Subcutaneous adipose tissue (tissue), 4 donors: Measurements from ENCODE around the gene WWOX. TPM values are rescaled to one million over a fixed set of nuclear protein-coding genes. Genes with fewer than 3 reads are reported as not detected.

Experiments used
- total RNA-seq, 4 donors: library from RNA; depleted of rRNA; stranded (reverse); fragments of >200 nt; gene quantifications; one replicate each; pipeline ENCODE4 v1.1.0, GENCODE V29; 2016
- TF ChIP-seq, protein P1 (sequence below): fragments of 450-650 bp; IDR thresholded peaks from one replicate; pipeline ENCODE4 v1.5.1; 2016; ENCODE audit warnings: low read depth, mild to moderate bottlenecking, control low read depth, antibody characterized with exemption, moderate library complexity

Gene WWOX
- total RNA-seq, 4 donors from 2014 or later: 31.4 to 67.8 (median 46.0) TPM

DNA sequence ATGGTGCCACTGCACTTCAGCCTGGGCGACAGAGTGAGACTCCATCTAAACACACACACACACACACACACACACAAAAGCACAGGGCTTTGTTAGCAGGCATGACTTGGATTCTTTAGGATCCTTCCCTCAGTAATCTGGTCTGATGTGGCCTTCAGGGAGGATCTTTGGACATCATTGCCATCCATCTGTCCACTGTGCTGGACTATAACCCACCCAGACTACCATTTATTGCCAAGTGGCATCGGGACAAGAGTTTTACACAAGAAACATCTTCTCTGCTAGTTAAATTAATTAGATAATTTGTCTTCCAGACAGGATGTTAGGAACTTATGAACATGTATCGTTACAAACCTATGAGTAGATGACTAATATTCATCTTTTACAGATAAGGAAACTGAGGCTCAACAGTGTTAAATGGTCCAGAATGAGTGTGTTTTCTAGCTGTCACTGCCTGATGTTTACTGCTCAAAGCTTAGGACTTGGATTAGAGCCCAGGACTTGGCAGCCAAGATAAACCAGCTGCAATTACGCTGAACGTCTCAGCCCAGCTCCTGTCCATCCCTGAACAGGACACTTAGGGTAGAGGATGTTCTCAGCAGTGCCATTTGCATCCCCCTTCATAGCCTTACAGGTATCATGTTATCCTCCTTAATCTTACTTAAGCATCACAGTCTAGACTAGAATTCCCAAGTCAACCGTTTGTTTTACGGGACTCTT, 285.8 kb downstream of the WWOX start:
- TF ChIP-seq, protein P1, sequence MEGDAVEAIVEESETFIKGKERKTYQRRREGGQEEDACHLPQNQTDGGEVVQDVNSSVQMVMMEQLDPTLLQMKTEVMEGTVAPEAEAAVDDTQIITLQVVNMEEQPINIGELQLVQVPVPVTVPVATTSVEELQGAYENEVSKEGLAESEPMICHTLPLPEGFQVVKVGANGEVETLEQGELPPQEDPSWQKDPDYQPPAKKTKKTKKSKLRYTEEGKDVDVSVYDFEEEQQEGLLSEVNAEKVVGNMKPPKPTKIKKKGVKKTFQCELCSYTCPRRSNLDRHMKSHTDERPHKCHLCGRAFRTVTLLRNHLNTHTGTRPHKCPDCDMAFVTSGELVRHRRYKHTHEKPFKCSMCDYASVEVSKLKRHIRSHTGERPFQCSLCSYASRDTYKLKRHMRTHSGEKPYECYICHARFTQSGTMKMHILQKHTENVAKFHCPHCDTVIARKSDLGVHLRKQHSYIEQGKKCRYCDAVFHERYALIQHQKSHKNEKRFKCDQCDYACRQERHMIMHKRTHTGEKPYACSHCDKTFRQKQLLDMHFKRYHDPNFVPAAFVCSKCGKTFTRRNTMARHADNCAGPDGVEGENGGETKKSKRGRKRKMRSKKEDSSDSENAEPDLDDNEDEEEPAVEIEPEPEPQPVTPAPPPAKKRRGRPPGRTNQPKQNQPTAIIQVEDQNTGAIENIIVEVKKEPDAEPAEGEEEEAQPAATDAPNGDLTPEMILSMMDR: no peak

DNA sequence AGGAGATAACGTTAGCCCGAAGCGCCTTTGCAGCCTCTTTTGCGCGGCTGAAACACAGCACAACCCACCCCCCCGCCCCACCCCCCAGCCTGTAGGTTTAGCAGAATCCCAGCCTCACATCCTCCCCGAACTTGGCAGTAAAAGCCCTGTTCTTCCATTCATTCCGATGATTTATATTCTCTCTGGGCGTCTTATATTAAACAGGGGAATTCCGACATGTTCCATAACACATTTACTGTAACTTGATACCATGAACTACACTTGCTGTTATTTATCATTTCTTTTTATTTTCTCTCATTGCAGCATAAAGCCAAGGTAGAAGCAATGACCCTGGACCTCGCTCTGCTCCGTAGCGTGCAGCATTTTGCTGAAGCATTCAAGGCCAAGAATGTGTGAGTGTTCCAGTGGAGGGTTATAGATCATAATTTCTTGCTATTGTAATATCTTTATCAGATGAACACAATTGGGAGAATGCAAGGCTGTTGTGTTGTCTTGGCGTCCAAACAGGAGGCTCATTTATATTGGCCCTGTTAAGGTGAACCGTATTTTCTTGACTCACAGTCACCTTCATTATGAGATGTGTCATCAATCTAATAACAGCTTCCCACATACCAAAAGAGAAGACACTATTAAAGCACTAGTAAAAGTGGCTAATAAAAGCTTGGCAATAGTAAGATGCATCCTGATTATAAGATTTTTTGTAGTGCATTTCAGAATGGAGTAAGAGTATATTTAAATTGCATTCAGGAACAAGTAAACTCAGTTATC, 287.3 kb downstream of the WWOX start:
- TF ChIP-seq, protein P1: no peak

DNA sequence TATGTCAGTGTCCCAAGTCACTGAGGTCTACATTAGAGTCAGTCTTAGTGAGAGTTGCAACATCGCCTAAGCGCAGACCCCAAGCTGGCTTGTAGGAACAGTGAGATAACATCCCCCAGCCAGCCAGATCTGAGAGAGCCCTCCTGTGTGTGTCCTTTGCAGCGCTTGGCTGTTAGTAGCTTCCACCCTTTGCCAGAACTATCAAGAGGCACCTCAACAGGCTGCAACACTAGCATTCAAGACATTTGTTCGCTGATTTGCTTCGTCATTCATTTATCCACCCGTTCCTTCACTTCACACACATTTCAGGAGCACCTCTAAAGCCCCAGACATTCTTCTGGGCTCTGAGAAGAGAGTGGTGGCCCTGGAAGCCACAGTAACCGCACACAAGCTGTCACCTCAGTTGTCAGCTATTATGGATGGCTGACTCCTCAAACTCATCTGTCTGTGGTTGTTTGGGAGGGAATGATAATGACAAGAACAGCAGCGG, 289.6 kb downstream of the WWOX start:
- TF ChIP-seq, protein P1: no peak

DNA sequence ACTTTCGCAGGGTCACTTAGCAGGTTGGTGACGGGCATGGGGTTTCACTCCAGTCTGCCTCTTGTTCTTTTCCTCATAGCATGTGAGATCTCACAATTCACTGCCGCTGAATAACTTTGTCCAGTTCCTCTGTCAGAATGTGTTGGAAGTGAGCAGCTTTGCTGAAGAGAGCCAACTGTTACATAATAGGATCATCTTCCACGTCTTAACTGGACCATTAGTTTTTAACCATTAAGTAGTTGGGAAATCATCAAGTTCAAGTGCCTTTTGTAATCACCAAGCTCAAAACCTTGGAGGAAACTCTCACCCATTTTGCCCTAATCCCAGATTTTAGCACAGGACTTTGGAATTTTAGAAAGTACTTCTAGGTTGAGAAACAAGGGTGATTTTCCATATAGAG, 290.6 kb downstream of the WWOX start:
- TF ChIP-seq, protein P1: no peak

DNA sequence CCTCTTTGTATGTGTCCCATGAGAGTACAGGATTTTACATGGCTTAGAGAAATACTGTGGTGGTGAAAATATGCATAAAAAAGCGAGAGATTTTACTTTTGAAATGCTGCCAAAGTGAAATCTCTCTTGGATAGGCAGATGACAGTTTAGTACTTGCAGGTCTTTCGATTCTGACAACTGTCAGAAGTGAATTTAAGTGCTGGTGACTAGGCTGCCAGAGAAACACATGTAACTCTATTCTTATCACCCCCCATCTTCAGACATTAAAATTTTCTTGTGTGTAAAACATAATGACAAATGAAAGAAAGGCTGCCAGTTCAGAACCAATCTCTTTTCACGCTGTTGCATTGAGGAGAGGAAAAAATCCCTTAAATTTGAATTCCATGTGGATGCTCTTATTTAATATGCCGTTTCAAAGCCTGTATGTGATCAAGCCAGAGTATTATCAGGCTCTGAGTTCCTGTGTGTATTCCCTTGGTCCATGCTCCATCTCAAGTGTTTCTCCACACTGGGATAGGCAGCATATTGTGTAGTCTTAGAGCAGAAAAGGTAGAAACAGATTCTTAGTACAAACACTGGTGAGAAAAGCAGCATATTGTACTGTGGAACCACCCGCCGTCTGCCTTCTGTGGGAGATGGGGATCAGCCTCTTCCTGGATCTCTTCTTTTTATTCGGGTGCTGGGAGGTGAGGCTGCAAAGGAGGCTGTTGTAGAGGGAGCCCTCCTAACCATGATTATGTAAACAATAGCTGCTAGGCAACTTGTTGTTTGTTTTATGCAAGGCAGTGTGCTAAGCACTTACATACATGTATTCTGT, 291.3 kb downstream of the WWOX start:
- TF ChIP-seq, protein P1: no peak

DNA sequence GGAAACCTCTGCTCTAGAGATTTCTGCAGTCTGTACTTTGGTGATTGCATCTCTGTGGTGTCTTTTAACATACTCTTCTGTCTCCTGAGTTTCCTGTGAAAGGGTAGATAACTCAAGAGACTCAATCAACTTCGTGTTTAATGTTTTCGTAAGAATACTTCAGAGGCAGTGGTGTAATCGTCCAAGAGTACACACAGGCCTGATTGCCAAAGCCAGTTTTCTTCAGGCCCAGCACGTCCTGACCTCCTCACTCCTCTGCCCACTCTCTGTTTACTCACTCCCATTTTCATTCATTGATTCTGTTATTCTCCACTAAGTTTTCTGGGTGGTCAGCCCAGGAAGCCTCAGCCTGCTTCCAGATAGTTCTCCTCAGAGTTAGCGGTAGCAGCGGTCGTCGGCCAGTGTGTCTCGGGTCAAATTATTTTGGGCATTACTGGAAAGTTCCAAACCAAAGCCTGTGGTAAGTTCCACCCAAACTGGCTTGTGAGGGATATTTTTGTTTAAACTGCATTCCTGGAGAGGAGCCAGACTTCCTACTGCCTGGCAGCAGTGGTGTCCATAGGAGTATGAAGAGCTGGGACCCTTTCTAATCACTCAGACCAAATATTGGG, 293.2 kb downstream of the WWOX start:
- TF ChIP-seq, protein P1: no peak
